Heart left ventricle (tissue), 16 donors: ENCODE measurements around the gene ASMT. TPM values are rescaled to one million over a fixed set of nuclear protein-coding genes. Genes with fewer than 3 reads are reported as not detected.
A peak's percentile ranks its signal among the peaks of the same experiment; 100 is the strongest.

Experiments
- ATAC-seq, 4 donors: fragments of 200-7000 bp; cut with Tn5 transposase; one replicate each; pipeline ENCODE4 v1.9.1; 2020 to 2022; ENCODE audit warnings: moderate library complexity in 4 of 4, mild to moderate bottlenecking in 3 of 4, moderate number of reproducible peaks in 1 of 4
- DNase-seq, 5 donors: peaks; one replicate each; pipeline ENCODE4 v3.0.0-alpha.2; 2020
- H3K27ac ChIP-seq, 12 donors: fragments of 200-600 bp; sonication (generic) in 4 of 12; one replicate each; pipeline versions ENCODE4 v1.5.0 to v1.8.0; 2016 to 2022; ENCODE audit warnings: mild to moderate bottlenecking in 2 of 12
- H3K27me3 ChIP-seq, 9 donors: fragments of 200-600 bp; sonication (generic) in 2 of 9; one replicate each; pipeline versions ENCODE4 v1.5.1 to v1.8.0; 2016 to 2022; ENCODE audit warnings: mild to moderate bottlenecking in 3 of 9
- H3K36me3 ChIP-seq, 9 donors: fragments of 200-600 bp; sonication (generic) in 2 of 9; one replicate each; pipeline versions ENCODE4 v1.5.0 to v1.8.0; 2018 to 2022; ENCODE audit warnings: mild to moderate bottlenecking in 2 of 9
- H3K4me1 ChIP-seq, 12 donors: fragments of 200-600 bp; sonication (generic) in 4 of 12; one replicate each; pipeline versions ENCODE4 v1.5.0 to v1.8.0; 2016 to 2022; ENCODE audit warnings: mild to moderate bottlenecking in 3 of 12
- H3K4me3 ChIP-seq, 12 donors: fragments of 200-600 bp; sonication (generic) in 4 of 12; one replicate each; pipeline versions ENCODE4 v1.5.0 to v1.8.0; 2017 to 2022; ENCODE audit warnings: mild to moderate bottlenecking in 9 of 12, moderate library complexity in 4 of 12
- H3K9me3 ChIP-seq, 12 donors: fragments of 200-600 bp; sonication (generic) in 4 of 12; one replicate each; pipeline versions ENCODE4 v1.5.0 to v1.8.0; 2016 to 2022; ENCODE audit warnings: mild to moderate bottlenecking in 1 of 12
- POLR2A ChIP-seq, 2 donors: fragments of 450-650 bp; IDR thresholded peaks; one replicate each; pipeline ENCODE4 v1.6.1; 2017; ENCODE audit warnings: antibody characterized with exemption in 2 of 2, mild to moderate bottlenecking in 2 of 2, moderate library complexity in 2 of 2
- WGBS, 4 donors: extraction: QIAGEN DNeasy Blood & Tissue Kit in 2 of 4; methylation state at CpG; one replicate each; pipeline versions ENCODE4 v1.1.5 to v1.1.7; 2013 to 2018; 5-methylcytosine and 5-hydroxymethylcytosine counted together
- intact Hi-C, 10 donors: fragments of 100-400 bp; cut with DNase I; formaldehyde crosslinking; loops; one replicate each; pipeline versions ENCODE4 v1.11.1 to v1.14.2; 2022
- polyA plus RNA-seq, 2 donors: library from polyadenylated mRNA; stranded (reverse); fragments of 200-250 nt; gene quantifications; one replicate each; pipeline ENCODE4 v1.2.3, GENCODE V29; 2013
- total RNA-seq, 9 donors: library from RNA; depleted of rRNA in 2 of 9; stranded (reverse); fragments of >200 nt in 2 of 9; fragmentation: NEBNext Ultra II Directional in 3 of 9; extraction: Animal tissue kit (Norgen Biotek cat#: 25700) in 3 of 9; gene quantifications; one replicate each; pipeline versions ENCODE4 v1.1.0 to v1.2.4, GENCODE V29; 2016 to 2023
- TF ChIP-seq, protein P1 (sequence below), 12 donors: fragments of 200-600 bp; sonication (generic) in 4 of 12; IDR thresholded peaks; one replicate each; pipeline versions ENCODE4 v1.5.0 to v1.8.0; 2018 to 2022; ENCODE audit warnings: antibody characterized with exemption in 12 of 12, mild to moderate bottlenecking in 5 of 12
- donor health status: ischemic (EF 13 %, LVEDD 7.1; RV severe dilation, severe dysfunction).
- donor health status: healthy with polysubstance abuse.
- donor health status: DM: no; HTN: yes; CAD: no.
- donor health status: DM: no; HTN: no; CAD: no.
- donor health status: ischemic (EF 25% LVEDD 6.9; RV normal size, moderate dysfunction).
- donor health status: ischemic (EF 25% LVEDD 5.7; RV mildly dilated, moderate dysfunction).
- donor health status: healthy.
- donor health status: DM: yes; HTN: yes; CAD: no.
- donor health status: ischemic (EF 35%, LVEDD 5.7; RV mildly dilated, moderate dysfunction).
- donor health status: nonischemic (EF 11% LVEDD 7.7; RV severe dilation, severe dysfunction).
- donor health status: DM: yes; HTN: yes; CAD: no.
- donor health status: PGD.
- donor health status: ischemic (EF 29% LVEDD 5.4; RV normal size, mild dysfunction).
- donor health status: nonischemic (EF 23%, LVEDD 6.1; RV moderate dilation, normal function).

Gene ASMT
- total and polyA plus RNA-seq, 11 donors: 0.11 TPM; not detected in 10

GRCh38 chrX:1659664-1660461 lies 45.0 kb downstream of the ASMT start:
- Histone ChIP-seq H3K4me1 (peaks cover 0 to 12% (median 6%) of the 10 kb centered on the region in 12 donors), H3K4me3 (no peak overlapping the region), H3K27ac (no peak overlapping the region), H3K36me3 (no peaks in the 10 kb centered on the region), H3K27me3 (peaks cover 0 to 3% (median 0%) of the 10 kb centered on the region in 9 donors), H3K9me3 (no peaks in the 10 kb centered on the region)
- ATAC-seq (no peak), DNase-seq (no peak)
- intact Hi-C loops: loop anchor here in 1 of 10 donors (10.0 kb wide), 1 partner anchor 1155 kb away; no protein-coding TSS in a partner anchor
- whole genome bisulfite sequencing, 4 donors: 87 to 91% (median 89%) methylated on average over 32 to 34 of the region's 34 CpGs
- TF ChIP-seq, protein P1, sequence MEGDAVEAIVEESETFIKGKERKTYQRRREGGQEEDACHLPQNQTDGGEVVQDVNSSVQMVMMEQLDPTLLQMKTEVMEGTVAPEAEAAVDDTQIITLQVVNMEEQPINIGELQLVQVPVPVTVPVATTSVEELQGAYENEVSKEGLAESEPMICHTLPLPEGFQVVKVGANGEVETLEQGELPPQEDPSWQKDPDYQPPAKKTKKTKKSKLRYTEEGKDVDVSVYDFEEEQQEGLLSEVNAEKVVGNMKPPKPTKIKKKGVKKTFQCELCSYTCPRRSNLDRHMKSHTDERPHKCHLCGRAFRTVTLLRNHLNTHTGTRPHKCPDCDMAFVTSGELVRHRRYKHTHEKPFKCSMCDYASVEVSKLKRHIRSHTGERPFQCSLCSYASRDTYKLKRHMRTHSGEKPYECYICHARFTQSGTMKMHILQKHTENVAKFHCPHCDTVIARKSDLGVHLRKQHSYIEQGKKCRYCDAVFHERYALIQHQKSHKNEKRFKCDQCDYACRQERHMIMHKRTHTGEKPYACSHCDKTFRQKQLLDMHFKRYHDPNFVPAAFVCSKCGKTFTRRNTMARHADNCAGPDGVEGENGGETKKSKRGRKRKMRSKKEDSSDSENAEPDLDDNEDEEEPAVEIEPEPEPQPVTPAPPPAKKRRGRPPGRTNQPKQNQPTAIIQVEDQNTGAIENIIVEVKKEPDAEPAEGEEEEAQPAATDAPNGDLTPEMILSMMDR (IDR thresholded peaks at IDR 0.05): no peak
- TF ChIP-seq POLR2A (IDR thresholded peaks at IDR 0.05): no peak

DNA sequence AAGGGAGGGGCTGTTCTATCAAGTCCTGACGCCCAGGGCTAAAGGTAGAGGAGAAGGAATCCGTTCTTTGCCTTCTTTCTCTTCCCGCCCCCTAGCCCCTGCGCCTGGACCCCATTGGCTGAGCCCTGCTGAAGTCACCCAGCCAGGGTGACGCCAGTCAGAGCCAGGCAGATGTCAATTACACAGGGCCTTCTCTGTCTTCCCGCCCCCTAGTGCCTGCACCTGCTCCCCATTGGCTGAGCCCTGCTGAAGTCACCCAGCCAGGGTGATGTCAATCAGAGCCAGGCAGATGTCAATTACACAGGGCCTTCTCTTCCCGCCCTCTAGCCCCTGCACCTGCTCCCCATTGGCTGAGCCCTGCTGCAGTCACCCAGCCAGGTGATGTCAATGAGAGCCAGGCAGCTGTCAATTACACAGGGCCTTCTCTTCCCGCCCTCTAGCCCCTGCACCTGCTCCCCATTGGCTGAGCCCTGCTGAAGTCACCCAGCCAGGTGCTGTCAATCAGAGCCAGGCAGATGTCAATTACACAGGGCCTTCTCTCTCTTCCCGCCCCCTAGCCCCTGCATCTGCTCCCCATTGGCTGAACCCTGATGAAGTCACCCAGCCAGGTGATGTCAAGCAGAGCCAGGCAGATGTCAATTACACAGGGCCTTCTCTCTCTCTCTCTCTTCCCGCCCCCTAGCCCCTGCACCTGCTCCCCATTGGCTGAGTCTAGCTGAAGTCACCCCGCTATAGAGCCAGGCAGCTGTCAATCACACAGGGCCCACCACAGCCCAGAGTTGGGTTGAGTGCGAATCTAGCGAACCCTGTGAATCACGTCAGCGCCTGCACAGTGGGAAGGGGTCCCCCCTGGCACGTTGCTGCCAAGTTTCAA lies 46.4 kb downstream of the ASMT start:
- intact Hi-C loops: no loop called here
- Histone ChIP-seq H3K36me3 (no peaks in the 10 kb centered on the region), H3K4me1 (peaks cover 0 to 12% (median 6%) of the 10 kb centered on the region in 12 donors), H3K4me3 (peak overlapping the region in 4 of 12 donors; percentile 3 to 54 (median 28)), H3K27ac (peak overlapping the region in 1 of 12 donors; percentile 60), H3K9me3 (peaks cover 0 to 2% (median 0%) of the 10 kb centered on the region in 12 donors), H3K27me3 (peaks cover 0 to 3% (median 0%) of the 10 kb centered on the region in 9 donors)
- DNase-seq: peak in 4 of 5 donors; percentile 17 to 72 (median 44)
- 56 to 75% (median 70%) methylated on average over 15 to 16 of the region's 16 CpGs for WGBS, 4 donors
- ATAC-seq: peak in 2 of 4 donors; percentile 74
- no peak for TF ChIP-seq POLR2A (IDR thresholded peaks at IDR 0.05)
- TF ChIP-seq, protein P1 (IDR thresholded peaks at IDR 0.05): no peak

- Histone ChIP-seq H3K9me3 (peaks cover 0 to 4% (median 0%) of the 10 kb centered on the region in 12 donors), H3K4me3 (peak overlapping the region in 4 of 12 donors; percentile 3 to 54 (median 28)), H3K27ac (peak overlapping the region in 1 of 12 donors; percentile 60), H3K36me3 (no peaks in the 10 kb centered on the region), H3K4me1 (peaks cover 0 to 12% (median 6%) of the 10 kb centered on the region in 12 donors), H3K27me3 (no peaks in the 10 kb centered on the region)
- 78 to 91% (median 85%) methylated on average over 14 to 15 of the region's 15 CpGs for WGBS, 4 donors
- DNase-seq (no peak), ATAC-seq (peak in 1 of 4 donors; percentile 4)
- no peak for TF ChIP-seq POLR2A (IDR thresholded peaks at IDR 0.05)
- TF ChIP-seq, protein P1 (IDR thresholded peaks at IDR 0.05): no peak
- intact Hi-C loops: no loop called here
Observed at GRCh38 chrX:1661922-1662221, 47.0 kb downstream of the ASMT start.

DNA sequence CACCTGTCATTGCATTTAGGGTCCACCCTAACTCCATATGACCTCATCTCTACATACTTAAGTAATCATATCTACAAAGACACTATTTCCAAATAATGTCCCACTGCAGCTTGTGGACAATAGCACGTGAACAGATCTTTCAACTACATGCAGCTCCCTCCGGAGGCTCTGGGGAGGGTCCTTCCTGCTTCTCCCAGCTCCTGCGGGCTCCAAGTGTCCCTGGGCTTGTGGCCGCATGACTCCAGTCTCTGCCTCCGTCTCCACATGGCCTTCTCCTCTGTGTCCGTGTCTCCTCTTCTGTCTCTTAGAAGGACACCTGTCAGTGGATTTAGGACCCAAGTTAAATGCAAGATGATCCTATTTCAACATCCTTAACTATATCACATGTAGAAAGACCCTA lies 52.7 kb downstream of the ASMT start:
- Histone ChIP-seq H3K9me3 (peaks cover 0 to 8% (median 0%) of the 10 kb centered on the region in 12 donors), H3K4me1 (no peaks in the 10 kb centered on the region), H3K27me3 (no peaks in the 10 kb centered on the region), H3K27ac (no peak overlapping the region), H3K36me3 (no peaks in the 10 kb centered on the region), H3K4me3 (no peak overlapping the region)
- TF ChIP-seq, protein P1 (IDR thresholded peaks at IDR 0.05): no peak
- TF ChIP-seq POLR2A (IDR thresholded peaks at IDR 0.05): no peak
- 58 to 74% (median 66%) methylated on average over 6 of the region's 6 CpGs for WGBS, 4 donors
- intact Hi-C loops: no loop called here
- ATAC-seq: no peak
- no peak for DNase-seq
